ENCODE results near the gene KLHDC9.
A peak's percentile ranks its signal among the peaks of the same experiment; 100 is the strongest.

The KLHDC9 gene

GRCh38 chr1:161066694-161067093 lies 31.5 kb upstream of the KLHDC9 start:
- H3K4me3 ChIP-seq: no peak overlapping the region

GRCh38 chr1:161068306-161069234 lies 29.6 kb upstream of the KLHDC9 start:
- H3K4me1 ChIP-seq: peaks cover 61% of the 10 kb centered on the region
- peak overlapping the region; percentile 92 for H3K9ac ChIP-seq
- H4K20me1 ChIP-seq: peaks cover 38% of the 10 kb centered on the region
- no peaks in the 10 kb centered on the region for H3K9me3 ChIP-seq
- no peak for TF ChIP-seq Cebpa-rat (IDR thresholded peaks at IDR 0.05)
- peak overlapping the region; percentile 100 for H3K4me2 ChIP-seq
- peak overlapping the region; percentile 96 for H3K27ac ChIP-seq
- H3K27me3 ChIP-seq: no peaks in the 10 kb centered on the region
- peak overlapping the region; percentile 81 for H3K4me3 ChIP-seq
- H3K36me3 ChIP-seq: peaks cover 24% of the 10 kb centered on the region

More at GRCh38 chr1:161066694-161067093, 31.5 kb upstream of the KLHDC9 start:
- H3K9ac ChIP-seq: no peak overlapping the region
- peaks cover 56% of the 10 kb centered on the region for H4K20me1 ChIP-seq
- H3K9me3 ChIP-seq: no peaks in the 10 kb centered on the region
- no peak for TF ChIP-seq Cebpa-rat (IDR thresholded peaks at IDR 0.05)
- H3K27me3 ChIP-seq: no peaks in the 10 kb centered on the region
- peak overlapping the region; percentile 100 for H3K4me2 ChIP-seq
- no peak overlapping the region for H3K27ac ChIP-seq
- peaks cover 56% of the 10 kb centered on the region for H3K4me1 ChIP-seq
- peaks cover 39% of the 10 kb centered on the region for H3K36me3 ChIP-seq

- Histone ChIP-seq H3K27me3 (no peaks in the 10 kb centered on the region), H4K20me1 (peaks cover 31% of the 10 kb centered on the region; the same call in 1 of the 2 replicates), H3K36me3 (peaks cover 17% of the 10 kb centered on the region), H3K27ac (peak overlapping the region; percentile 96), H3K4me2 (peak overlapping the region; percentile 100), H3K4me3 (peak overlapping the region; percentile 81), H3K4me1 (peaks cover 59% of the 10 kb centered on the region), H3K9me3 (no peaks in the 10 kb centered on the region), H3K9ac (peak overlapping the region; percentile 92)
- TF ChIP-seq Cebpa-rat (IDR thresholded peaks at IDR 0.05): no peak
Measured at GRCh38 chr1:161069241-161069640, 28.9 kb upstream of the KLHDC9 start.

- Histone ChIP-seq H4K20me1 (peaks cover 27% of the 10 kb centered on the region; the same call in 1 of the 2 replicates), H3K9me3 (no peaks in the 10 kb centered on the region), H3K36me3 (peaks cover 14% of the 10 kb centered on the region), H3K4me1 (peaks cover 54% of the 10 kb centered on the region), H3K27me3 (no peaks in the 10 kb centered on the region), H3K4me2 (peak within 1 kb of the TSS; percentile 100), H3K27ac (peak within 1 kb of the TSS; percentile 96), H3K9ac (peak within 1 kb of the TSS; percentile 92), H3K4me3 (peak within 1 kb of the TSS; percentile 81)
- TF ChIP-seq Cebpa-rat (IDR thresholded peaks at IDR 0.05): no peak
Measured at GRCh38 chr1:161069731-161070270, 28.4 kb upstream of the KLHDC9 start, which contains the start of gene ARHGAP30. Gene ARHGAP30, minus strand, starts transcription at chr1:161069891. Its CDS starts 267 bp downstream, at chr1:161069624.

GRCh38 chr1:161070761-161071160 lies 27.4 kb upstream of the KLHDC9 start:
- H3K4me2 ChIP-seq: peak overlapping the region; percentile 100
- H4K20me1 ChIP-seq: peaks cover 20% of the 10 kb centered on the region; the same call in 1 of the 2 replicates
- peaks cover 14% of the 10 kb centered on the region for H3K36me3 ChIP-seq
- no peaks in the 10 kb centered on the region for H3K9me3 ChIP-seq
- H3K27me3 ChIP-seq: no peaks in the 10 kb centered on the region
- peak overlapping the region; percentile 96 for H3K27ac ChIP-seq
- TF ChIP-seq Cebpa-rat (IDR thresholded peaks at IDR 0.05): no peak
- peaks cover 48% of the 10 kb centered on the region for H3K4me1 ChIP-seq
- H3K9ac ChIP-seq: no peak overlapping the region
- H3K4me3 ChIP-seq: no peak overlapping the region

GRCh38 chr1:161071886-161072371 lies 26.2 kb upstream of the KLHDC9 start:
- Histone ChIP-seq H3K27me3 (no peaks in the 10 kb centered on the region), H3K9me3 (no peaks in the 10 kb centered on the region), H3K4me1 (peaks cover 37% of the 10 kb centered on the region), H4K20me1 (peaks cover 12% of the 10 kb centered on the region; the same call in 1 of the 2 replicates), H3K4me2 (peak overlapping the region; percentile 100; the same call in 1 of the 2 replicates), H3K27ac (no peak overlapping the region), H3K36me3 (peaks cover 3% of the 10 kb centered on the region), H3K9ac (no peak overlapping the region), H3K4me3 (no peak overlapping the region)
- TF ChIP-seq Cebpa-rat (IDR thresholded peaks at IDR 0.05): no peak

- Histone ChIP-seq H4K20me1 (peaks cover 2% of the 10 kb centered on the region; the same call in 1 of the 2 replicates), H3K36me3 (no peaks in the 10 kb centered on the region), H3K27ac (0 out of 2 replicates have a peak overlapping the region, but pooled peaks have one; percentile 22), H3K4me2 (no peak overlapping the region), H3K4me3 (no peak overlapping the region), H3K9me3 (no peaks in the 10 kb centered on the region), H3K9ac (no peak overlapping the region), H3K4me1 (peaks cover 27% of the 10 kb centered on the region), H3K27me3 (no peaks in the 10 kb centered on the region)
- no peak for TF ChIP-seq Cebpa-rat (IDR thresholded peaks at IDR 0.05)
Measured at GRCh38 chr1:161072751-161073449, 25.3 kb upstream of the KLHDC9 start.

GRCh38 chr1:161073474-161074121 lies 24.6 kb upstream of the KLHDC9 start:
- no peak overlapping the region for H3K4me3 ChIP-seq
- H3K4me2 ChIP-seq: no peak overlapping the region
- no peaks in the 10 kb centered on the region for H3K36me3 ChIP-seq
- no peaks in the 10 kb centered on the region for H3K27me3 ChIP-seq
- no peak overlapping the region for H3K9ac ChIP-seq
- 0 out of 2 replicates have a peak overlapping the region, but pooled peaks have one; percentile 22 for H3K27ac ChIP-seq
- H3K4me1 ChIP-seq: peaks cover 24% of the 10 kb centered on the region
- no peaks in the 10 kb centered on the region for H4K20me1 ChIP-seq
- no peaks in the 10 kb centered on the region for H3K9me3 ChIP-seq
- no peak for TF ChIP-seq Cebpa-rat (IDR thresholded peaks at IDR 0.05)

All from BLaER1 (cell line).